A549 (cell line): ENCODE results near the gene MRPS9. TPM values are rescaled to one million over a fixed set of nuclear protein-coding genes. Genes with fewer than 3 reads are reported as not detected.

Experiments used
- ATAC-seq, 2 experiments: fragments of 200-7000 bp in 1 of 2; fragments of >200 bp in 1 of 2; cut with Nextera tagmentation in 1 of 2; cut with Tn5 transposase in 1 of 2; 3 replicates each; pipeline versions ENCODE4 v1.8.0 to v1.9.1; 2018 to 2020; ENCODE audit warnings: mild to moderate bottlenecking in 1 of 2, moderate library complexity in 1 of 2
- CTCF ChIA-PET: fragments of 300-600 bp; sonication (Branson Sonifier 250); formaldehyde crosslinking; extraction: SDS; loops from one replicate; lab custom pipeline; 2021; ENCODE audit warnings: antibody characterized with exemption, inconsistent platforms; lab: Yijun Ruan, JAX
- POLR2A ChIA-PET: fragments of 350-600 bp; formaldehyde crosslinking; extraction: SDS; loops from one replicate; lab custom pipeline; 2021; ENCODE audit warnings: antibody characterized with exemption, inconsistent platforms; lab: Yijun Ruan, JAX
- DNase-seq, 2 experiments: peaks; one replicate each; pipeline versions ENCODE4 v3.0.0 to v3.0.0-alpha.2; 2011 to 2016; ENCODE audit warnings: low read depth in 1 of 2, low spot score in 1 of 2
- FAIRE-seq: peaks from 2 replicates; lab custom pipeline; 2011; peaks lifted over from hg19 to GRCh38; lab: Jason Lieb, UNC
- H3K27ac ChIP-seq, 2 experiments: fragments of >200 bp; sonication (Bioruptor Twin); formaldehyde crosslinking; 3 replicates each; pipeline ENCODE4 v1.5.1; 2016 to 2017
- H3K4me1 ChIP-seq: fragments of >200 bp; sonication (Bioruptor Twin); formaldehyde crosslinking; 3 replicates; pipeline ENCODE4 v1.6.1; 2016
- H3K4me2 ChIP-seq: fragments of >200 bp; sonication (Bioruptor Twin); formaldehyde crosslinking; 3 replicates; pipeline ENCODE4 v1.6.1; 2016
- H3K4me3 ChIP-seq: fragments of >200 bp; sonication (Bioruptor Twin); formaldehyde crosslinking; 3 replicates; pipeline ENCODE4 v1.5.1; 2016
- H3K9me3 ChIP-seq: fragments of >200 bp; sonication (Bioruptor Twin); formaldehyde crosslinking; 3 replicates; pipeline ENCODE4 v1.6.1; 2016
- CEBPB ChIP-seq, 2 experiments: fragments of >200 bp in 1 of 2; sonication (Bioruptor Twin) in 1 of 2; formaldehyde crosslinking in 1 of 2; IDR thresholded peaks; 2 replicates each; pipeline ENCODE4 v1.6.1; 2012 to 2016
- EHMT2 ChIP-seq: fragments of 200-600 bp; sonication (generic); IDR thresholded peaks from 2 replicates; pipeline ENCODE4 v1.6.1; 2016; ENCODE audit warnings: antibody characterized with exemption, low read depth, mild to moderate bottlenecking, moderate library complexity
- HDAC2 ChIP-seq: fragments of 200-600 bp; sonication (generic); IDR thresholded peaks from 2 replicates; pipeline ENCODE4 v1.6.1; 2016
- HEYL ChIP-seq: fragments of 250-450 bp; sonication (Bioruptor Pico); IDR thresholded peaks from 2 replicates; pipeline ENCODE4 v1.8.0; 2021; ENCODE audit warnings: mild to moderate bottlenecking, moderate library complexity
- RFX5 ChIP-seq: fragments of 450-650 bp; IDR thresholded peaks from 2 replicates; pipeline ENCODE4 v1.7.1; 2014; ENCODE audit warnings: antibody characterized with exemption, mild to moderate bottlenecking, moderate library complexity
- TP53 ChIP-seq: fragments of 250-450 bp; sonication (Bioruptor Pico); IDR thresholded peaks from 2 replicates; pipeline ENCODE4 v1.5.0; 2021; ENCODE audit warnings: mild to moderate bottlenecking, moderate library complexity
- ZSCAN20 ChIP-seq: fragments of 250-450 bp; sonication (Bioruptor Pico); IDR thresholded peaks from 2 replicates; pipeline ENCODE4 v1.8.0; 2022; ENCODE audit warnings: mild to moderate bottlenecking, moderate library complexity
- WGBS: methylation state at CpG from one replicate; pipeline ENCODE4 v1.1.6; 2017; ENCODE audit errors: missing lambda C conversion rate; 5-methylcytosine and 5-hydroxymethylcytosine counted together
- polyA plus RNA-seq, 4 experiments: library from polyadenylated mRNA; depleted of rRNA in 3 of 4; stranded (reverse); fragments of >200 nt; fragmentation: RNase III in 1 of 4; extraction: RNeasy Plus Mini Kit Qiagen cat#74134 plus additional on column Dnase treatment in 1 of 4; gene quantifications; 2 replicates in 3 of 4; 3 replicates in 1 of 4; pipeline ENCODE4 v1.2.3, GENCODE V29; 2011 to 2017
- TF ChIP-seq, protein P1 (sequence below): fragments of 250-450 bp; sonication (Bioruptor Pico); IDR thresholded peaks from 2 replicates; pipeline ENCODE4 v1.5.0; 2020; ENCODE audit warnings: low read depth, mild to moderate bottlenecking, moderate library complexity
- TF ChIP-seq, protein P2 (sequence below): fragments of >200 bp; sonication (Bioruptor Twin); formaldehyde crosslinking; IDR thresholded peaks from 3 replicates; pipeline ENCODE4 v1.6.1; 2016
- TF ChIP-seq, protein P3 (sequence below): fragments of 200-600 bp; sonication (generic); IDR thresholded peaks from 2 replicates; pipeline ENCODE4 v1.6.1; 2016; ENCODE audit warnings: antibody characterized with exemption, mild to moderate bottlenecking, moderate library complexity
- TF ChIP-seq, protein P4 (sequence below): fragments of >200 bp; sonication (Bioruptor Twin); formaldehyde crosslinking; IDR thresholded peaks from 3 replicates; pipeline ENCODE4 v1.5.1; 2016
- TF ChIP-seq, protein P5 (sequence below): IDR thresholded peaks from 2 replicates; pipeline ENCODE4 v1.6.1; 2012; ENCODE audit warnings: low read depth, borderline replicate concordance

The MRPS9 gene
- polyA plus RNA-seq, 2 of the 4 experiments (the other 2 are of a cell fraction): 42.5 to 54.4 TPM

DNA sequence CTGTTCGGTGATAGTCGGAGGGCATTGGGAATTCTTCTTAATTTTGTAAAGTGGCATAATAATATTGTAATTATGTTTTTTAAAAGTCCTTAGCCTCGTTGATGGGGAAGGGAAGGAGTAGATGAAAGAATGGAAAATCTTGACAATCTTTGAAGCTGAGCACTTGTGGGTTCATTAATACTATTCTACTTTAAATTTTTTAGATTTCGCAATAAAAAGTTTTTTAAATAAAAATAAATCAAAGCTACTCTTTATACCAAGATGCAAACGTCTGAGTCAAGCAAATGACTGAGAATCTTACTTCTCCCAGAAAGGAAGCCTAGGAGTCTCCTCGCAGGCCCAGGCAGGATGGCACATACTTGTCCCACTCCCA, 105.2 kb downstream of the MRPS9 start:
- TF ChIP-seq CEBPB (IDR thresholded peaks at IDR 0.05): 0 out of 4 replicates have a peak, but pooled peaks of 1 of the 2 experiments have one; percentile 3
- TF ChIP-seq EHMT2: no peak
- TF ChIP-seq, protein P1, sequence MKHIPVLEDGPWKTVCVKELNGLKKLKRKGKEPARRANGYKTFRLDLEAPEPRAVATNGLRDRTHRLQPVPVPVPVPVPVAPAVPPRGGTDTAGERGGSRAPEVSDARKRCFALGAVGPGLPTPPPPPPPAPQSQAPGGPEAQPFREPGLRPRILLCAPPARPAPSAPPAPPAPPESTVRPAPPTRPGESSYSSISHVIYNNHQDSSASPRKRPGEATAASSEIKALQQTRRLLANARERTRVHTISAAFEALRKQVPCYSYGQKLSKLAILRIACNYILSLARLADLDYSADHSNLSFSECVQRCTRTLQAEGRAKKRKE (CRISPR knock-in tag): no peak
- H3K4me2 ChIP-seq: peak overlapping the region; percentile 93

DNA sequence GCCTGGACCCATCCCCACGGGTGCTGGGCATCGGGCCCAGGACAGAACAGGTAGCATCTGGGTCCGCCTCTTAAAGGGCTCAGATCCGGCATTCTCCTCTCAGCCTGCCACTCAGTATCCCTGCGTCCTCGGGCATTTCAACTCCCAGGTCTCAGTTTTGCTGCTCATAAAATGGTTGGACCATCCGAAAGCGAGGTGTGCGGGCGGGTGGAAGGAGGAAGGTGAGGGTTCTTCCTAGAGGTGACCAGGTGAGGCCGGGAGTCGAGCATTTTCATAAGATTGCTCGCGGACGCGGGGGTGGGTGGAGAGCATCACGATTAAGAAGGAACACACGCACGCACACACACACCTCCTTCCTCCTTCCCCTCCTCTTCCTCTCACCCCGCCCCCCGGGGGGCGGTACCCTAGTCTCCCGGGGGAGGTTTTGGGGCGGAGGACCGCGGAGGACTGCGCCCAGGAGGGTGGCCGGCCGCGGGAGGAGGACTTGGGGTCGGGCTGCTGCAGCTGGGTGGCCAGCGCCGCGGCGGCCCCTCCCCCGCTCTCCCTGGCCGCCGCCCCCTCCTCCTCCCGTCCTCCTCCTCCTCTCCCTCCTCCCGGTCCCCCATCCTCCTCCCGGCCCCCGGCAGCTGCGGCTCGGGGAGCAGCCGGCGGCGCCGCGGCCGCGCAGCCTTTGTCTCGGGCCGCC, 105.7 kb downstream of the MRPS9 start:
- peak in 1 of 2 experiments; percentile 22; a peak in 1 of 6 replicates for ATAC-seq
- WGBS: 49% methylated on average over 17 of the region's 53 CpGs
- Histone ChIP-seq H3K4me1 (no peaks in the 10 kb centered on the region), H3K27ac (peak overlapping the region in 1 of 2 experiments; percentile 76; a peak in 3 of 6 replicates), H3K4me2 (peak overlapping the region; percentile 93), H3K4me3 (peak overlapping the region; percentile 53), H3K9me3 (no peaks in the 10 kb centered on the region)
- CTCF ChIA-PET: interaction anchor here (1.5 kb wide), 1 partner anchor 29 kb away, joined by 4 read pairs; no protein-coding TSS in a partner anchor
- no peak for DNase-seq
- no peak for FAIRE-seq
- POLR2A ChIA-PET: no interaction called here
- TF ChIP-seq, protein P2, sequence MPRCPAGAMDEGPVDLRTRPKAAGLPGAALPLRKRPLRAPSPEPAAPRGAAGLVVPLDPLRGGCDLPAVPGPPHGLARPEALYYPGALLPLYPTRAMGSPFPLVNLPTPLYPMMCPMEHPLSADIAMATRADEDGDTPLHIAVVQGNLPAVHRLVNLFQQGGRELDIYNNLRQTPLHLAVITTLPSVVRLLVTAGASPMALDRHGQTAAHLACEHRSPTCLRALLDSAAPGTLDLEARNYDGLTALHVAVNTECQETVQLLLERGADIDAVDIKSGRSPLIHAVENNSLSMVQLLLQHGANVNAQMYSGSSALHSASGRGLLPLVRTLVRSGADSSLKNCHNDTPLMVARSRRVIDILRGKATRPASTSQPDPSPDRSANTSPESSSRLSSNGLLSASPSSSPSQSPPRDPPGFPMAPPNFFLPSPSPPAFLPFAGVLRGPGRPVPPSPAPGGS: no peak
- TF ChIP-seq HEYL (CRISPR knock-in tag) (no peak), HDAC2 (no peak), EHMT2 (no peak), TP53 (CRISPR knock-in tag) (no peak), ZSCAN20 (CRISPR knock-in tag) (no peak), RFX5 (no peak)
- TF ChIP-seq, protein P1 (CRISPR knock-in tag): no peak
- TF ChIP-seq, protein P3, sequence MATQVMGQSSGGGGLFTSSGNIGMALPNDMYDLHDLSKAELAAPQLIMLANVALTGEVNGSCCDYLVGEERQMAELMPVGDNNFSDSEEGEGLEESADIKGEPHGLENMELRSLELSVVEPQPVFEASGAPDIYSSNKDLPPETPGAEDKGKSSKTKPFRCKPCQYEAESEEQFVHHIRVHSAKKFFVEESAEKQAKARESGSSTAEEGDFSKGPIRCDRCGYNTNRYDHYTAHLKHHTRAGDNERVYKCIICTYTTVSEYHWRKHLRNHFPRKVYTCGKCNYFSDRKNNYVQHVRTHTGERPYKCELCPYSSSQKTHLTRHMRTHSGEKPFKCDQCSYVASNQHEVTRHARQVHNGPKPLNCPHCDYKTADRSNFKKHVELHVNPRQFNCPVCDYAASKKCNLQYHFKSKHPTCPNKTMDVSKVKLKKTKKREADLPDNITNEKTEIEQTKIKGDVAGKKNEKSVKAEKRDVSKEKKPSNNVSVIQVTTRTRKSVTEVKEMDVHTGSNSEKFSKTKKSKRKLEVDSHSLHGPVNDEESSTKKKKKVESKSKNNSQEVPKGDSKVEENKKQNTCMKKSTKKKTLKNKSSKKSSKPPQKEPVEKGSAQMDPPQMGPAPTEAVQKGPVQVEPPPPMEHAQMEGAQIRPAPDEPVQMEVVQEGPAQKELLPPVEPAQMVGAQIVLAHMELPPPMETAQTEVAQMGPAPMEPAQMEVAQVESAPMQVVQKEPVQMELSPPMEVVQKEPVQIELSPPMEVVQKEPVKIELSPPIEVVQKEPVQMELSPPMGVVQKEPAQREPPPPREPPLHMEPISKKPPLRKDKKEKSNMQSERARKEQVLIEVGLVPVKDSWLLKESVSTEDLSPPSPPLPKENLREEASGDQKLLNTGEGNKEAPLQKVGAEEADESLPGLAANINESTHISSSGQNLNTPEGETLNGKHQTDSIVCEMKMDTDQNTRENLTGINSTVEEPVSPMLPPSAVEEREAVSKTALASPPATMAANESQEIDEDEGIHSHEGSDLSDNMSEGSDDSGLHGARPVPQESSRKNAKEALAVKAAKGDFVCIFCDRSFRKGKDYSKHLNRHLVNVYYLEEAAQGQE: no peak
- TF ChIP-seq, protein P4, sequence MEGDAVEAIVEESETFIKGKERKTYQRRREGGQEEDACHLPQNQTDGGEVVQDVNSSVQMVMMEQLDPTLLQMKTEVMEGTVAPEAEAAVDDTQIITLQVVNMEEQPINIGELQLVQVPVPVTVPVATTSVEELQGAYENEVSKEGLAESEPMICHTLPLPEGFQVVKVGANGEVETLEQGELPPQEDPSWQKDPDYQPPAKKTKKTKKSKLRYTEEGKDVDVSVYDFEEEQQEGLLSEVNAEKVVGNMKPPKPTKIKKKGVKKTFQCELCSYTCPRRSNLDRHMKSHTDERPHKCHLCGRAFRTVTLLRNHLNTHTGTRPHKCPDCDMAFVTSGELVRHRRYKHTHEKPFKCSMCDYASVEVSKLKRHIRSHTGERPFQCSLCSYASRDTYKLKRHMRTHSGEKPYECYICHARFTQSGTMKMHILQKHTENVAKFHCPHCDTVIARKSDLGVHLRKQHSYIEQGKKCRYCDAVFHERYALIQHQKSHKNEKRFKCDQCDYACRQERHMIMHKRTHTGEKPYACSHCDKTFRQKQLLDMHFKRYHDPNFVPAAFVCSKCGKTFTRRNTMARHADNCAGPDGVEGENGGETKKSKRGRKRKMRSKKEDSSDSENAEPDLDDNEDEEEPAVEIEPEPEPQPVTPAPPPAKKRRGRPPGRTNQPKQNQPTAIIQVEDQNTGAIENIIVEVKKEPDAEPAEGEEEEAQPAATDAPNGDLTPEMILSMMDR: no peak
- TF ChIP-seq, protein P5, sequence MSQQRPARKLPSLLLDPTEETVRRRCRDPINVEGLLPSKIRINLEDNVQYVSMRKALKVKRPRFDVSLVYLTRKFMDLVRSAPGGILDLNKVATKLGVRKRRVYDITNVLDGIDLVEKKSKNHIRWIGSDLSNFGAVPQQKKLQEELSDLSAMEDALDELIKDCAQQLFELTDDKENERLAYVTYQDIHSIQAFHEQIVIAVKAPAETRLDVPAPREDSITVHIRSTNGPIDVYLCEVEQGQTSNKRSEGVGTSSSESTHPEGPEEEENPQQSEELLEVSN: no peak

More for the DNA sequence above, 105.2 kb downstream of the MRPS9 start:
- Histone ChIP-seq H3K27ac (no peak overlapping the region), H3K9me3 (no peaks in the 10 kb centered on the region), H3K4me1 (no peaks in the 10 kb centered on the region), H3K4me3 (no peak overlapping the region; the same call in 2 of the 3 replicates)
- 61% methylated on average over 6 of the region's 6 CpGs for WGBS
- FAIRE-seq (no peak), DNase-seq (no peak), ATAC-seq (no peak)
- ChIA-PET POLR2A (no interaction called here), CTCF (interaction anchor here (1.5 kb wide), 1 partner anchor 28 kb away, joined by 4 read pairs; no protein-coding TSS in a partner anchor)
